IMR-90 (cell line): ENCODE measurements around the gene TENM4. TPM values are rescaled to one million over a fixed set of nuclear protein-coding genes. Genes with fewer than 3 reads are reported as not detected.

ENCODE experiments used
- ATAC-seq: fragments of 200-7000 bp; cut with Tn5 transposase; 2 replicates; pipeline ENCODE4 v1.9.1; 2020; ENCODE audit warnings: low read depth, mild to moderate bottlenecking, moderate library complexity
- BruUV-seq: library from RNA; stranded (reverse); fragments of 400-500 nt; replicated peaks from 2 replicates; lab custom pipeline; 2021; lab: Mats Ljungman, UMichigan
- CTCF ChIA-PET: fragments of 300-600 bp; formaldehyde crosslinking; extraction: SDS; loops from one replicate; lab custom pipeline; 2021; ENCODE audit warnings: antibody characterized with exemption; lab: Yijun Ruan, JAX
- POLR2A ChIA-PET: fragments of 300-600 bp; sonication (Branson Sonifier 250); formaldehyde crosslinking; loops from one replicate; lab custom pipeline; 2022; ENCODE audit warnings: antibody characterized with exemption; ENCODE audit not compliant: unreplicated experiment; lab: Charles Lee
- DNase-seq: peaks from one replicate; pipeline ENCODE4 v3.0.0; 2013
- H2AFZ ChIP-seq: replicated peaks from 2 replicates; pipeline ENCODE3; 2013; ENCODE audit warnings: low read length, mild to moderate bottlenecking; ENCODE audit not compliant: poor library complexity
- H2AK5ac ChIP-seq: 2 replicates; pipeline ENCODE4 v1.6.1; 2013; ENCODE audit warnings: low read depth, low read length, inconsistent platforms
- H2AK9ac ChIP-seq: replicated peaks from 2 replicates; pipeline ENCODE3; 2013; ENCODE audit warnings: mild to moderate bottlenecking, low read depth, low read length, moderate library complexity; ENCODE audit not compliant: poor library complexity
- H2BK120ac ChIP-seq: 2 replicates; pipeline ENCODE4 v1.6.1; 2013; ENCODE audit warnings: low read depth, low read length, inconsistent platforms
- H2BK15ac ChIP-seq: 3 replicates; pipeline ENCODE4 v1.6.1; 2013; ENCODE audit warnings: low read depth, low read length, inconsistent platforms
- H2BK20ac ChIP-seq: 2 replicates; pipeline ENCODE4 v1.6.1; 2013; ENCODE audit warnings: low read depth, mild to moderate bottlenecking, inconsistent platforms, low read length, moderate library complexity
- H2BK5ac ChIP-seq: 2 replicates; pipeline ENCODE4 v1.6.1; 2013; ENCODE audit warnings: mild to moderate bottlenecking, low read depth, low read length, inconsistent platforms; ENCODE audit not compliant: poor library complexity, severe bottlenecking
- H3K14ac ChIP-seq: replicated peaks from 2 replicates; pipeline ENCODE4 v1.6.1; 2013; ENCODE audit warnings: low read depth, low read length, inconsistent platforms
- H3K18ac ChIP-seq: 2 replicates; pipeline ENCODE4 v1.6.1; 2013; ENCODE audit warnings: low read depth, low read length, control low read depth
- H3K23ac ChIP-seq: 2 replicates; pipeline ENCODE4 v1.6.1; 2013; ENCODE audit warnings: low read depth, low read length, inconsistent platforms
- H3K27ac ChIP-seq: 2 replicates; pipeline ENCODE4 v1.5.1; 2013; ENCODE audit warnings: mild to moderate bottlenecking, control low read depth, low read length; ENCODE audit not compliant: insufficient read depth
- H3K27me3 ChIP-seq: 2 replicates; pipeline ENCODE4 v1.6.1; 2013; ENCODE audit warnings: low read length; ENCODE audit not compliant: control insufficient read depth, insufficient read depth
- H3K36me3 ChIP-seq: 2 replicates; pipeline ENCODE4 v1.6.1; 2013; ENCODE audit warnings: low read length, mixed read lengths; ENCODE audit not compliant: control insufficient read depth, insufficient read depth
- H3K4ac ChIP-seq: 2 replicates; pipeline ENCODE4 v1.6.1; 2013; ENCODE audit warnings: low read depth, low read length, inconsistent platforms
- H3K4me1 ChIP-seq: 2 replicates; pipeline ENCODE4 v1.6.1; 2013; ENCODE audit warnings: low read length, mixed read lengths; ENCODE audit not compliant: control insufficient read depth, insufficient read depth
- H3K4me2 ChIP-seq: 2 replicates; pipeline ENCODE4 v1.6.1; 2013; ENCODE audit warnings: low read depth, mild to moderate bottlenecking, control low read depth, low read length, moderate library complexity
- H3K4me3 ChIP-seq: 2 replicates; pipeline ENCODE4 v1.5.1; 2013; ENCODE audit warnings: low read depth, mild to moderate bottlenecking, control low read depth, low read length, moderate library complexity; ENCODE audit not compliant: insufficient read depth
- H3K56ac ChIP-seq: 2 replicates; pipeline ENCODE4 v1.6.1; 2013; ENCODE audit warnings: low read length, inconsistent platforms; ENCODE audit not compliant: insufficient read depth; ENCODE audit errors: extremely low read depth
- H3K79me1 ChIP-seq, 2 experiments: 2 replicates each; pipeline ENCODE4 v1.6.1; 2013; ENCODE audit warnings: low read length in 2 of 2, inconsistent platforms in 1 of 2, low read depth in 1 of 2
- H3K9ac ChIP-seq: 2 replicates; pipeline ENCODE4 v1.6.1; 2013; ENCODE audit warnings: low read depth, low read length, control low read depth
- H3K9me1 ChIP-seq: 2 replicates; pipeline ENCODE4 v1.6.1; 2013; ENCODE audit warnings: low read length, inconsistent platforms; ENCODE audit not compliant: insufficient read depth
- H3K9me3 ChIP-seq: 2 replicates; pipeline ENCODE4 v1.6.1; 2013; ENCODE audit warnings: low read length; ENCODE audit not compliant: control insufficient read depth, insufficient read depth
- H4K20me1 ChIP-seq: 2 replicates; pipeline ENCODE4 v1.6.1; 2013; ENCODE audit warnings: low read length, inconsistent platforms; ENCODE audit not compliant: insufficient read depth
- H4K5ac ChIP-seq: 2 replicates; pipeline ENCODE4 v1.6.1; 2013; ENCODE audit warnings: mild to moderate bottlenecking, low read depth, low read length, control low read depth
- H4K8ac ChIP-seq, 2 experiments: 2 replicates each; pipeline ENCODE4 v1.6.1; 2013; ENCODE audit warnings: low read depth in 2 of 2, low read length in 2 of 2, control low read depth in 1 of 2, inconsistent platforms in 1 of 2
- H4K91ac ChIP-seq: 2 replicates; pipeline ENCODE4 v1.6.1; 2013; ENCODE audit warnings: low read depth, low read length, inconsistent platforms; ENCODE audit not compliant: insufficient read depth
- BHLHE40 ChIP-seq: fragments of 150-350 bp; IDR thresholded peaks from 2 replicates; pipeline ENCODE4 v1.6.1; 2016; ENCODE audit warnings: mild to moderate bottlenecking, low read depth, low read length
- CHD1 ChIP-seq: IDR thresholded peaks from 2 replicates; pipeline ENCODE4 v1.6.1; 2012; ENCODE audit warnings: low read depth, low read length, improper control_type of control experiment
- MAFK ChIP-seq: IDR thresholded peaks from 2 replicates; pipeline ENCODE4 v1.6.1; 2012; ENCODE audit warnings: low read depth, low read length, improper control_type of control experiment
- MAZ ChIP-seq: IDR thresholded peaks from 2 replicates; pipeline ENCODE4 v1.6.1; 2012; ENCODE audit warnings: low read depth, mild to moderate bottlenecking, low read length, improper control_type of control experiment, moderate library complexity, borderline replicate concordance
- MXI1 ChIP-seq: IDR thresholded peaks from 2 replicates; pipeline ENCODE4 v1.6.1; 2012; ENCODE audit warnings: low read depth, mild to moderate bottlenecking, low read length, moderate library complexity, borderline replicate concordance
- NFE2L2 ChIP-seq: fragments of 150-350 bp; IDR thresholded peaks from 2 replicates; pipeline ENCODE4 v1.6.1; 2016; ENCODE audit warnings: low read depth, mild to moderate bottlenecking, low read length
- POLR2A ChIP-seq: IDR thresholded peaks from 2 replicates; pipeline ENCODE4 v1.6.1; 2012; ENCODE audit warnings: mild to moderate bottlenecking, low read depth, low read length
- RAD21 ChIP-seq: IDR thresholded peaks from 2 replicates; pipeline ENCODE4 v1.6.1; 2012; ENCODE audit warnings: low read length, improper control_type of control experiment
- RCOR1 ChIP-seq: IDR thresholded peaks from 2 replicates; pipeline ENCODE4 v1.6.1; 2012; ENCODE audit warnings: mild to moderate bottlenecking, low read length, improper control_type of control experiment; ENCODE audit not compliant: insufficient replicate concordance
- SMC3 ChIP-seq: fragments of 150-350 bp; IDR thresholded peaks from 2 replicates; pipeline ENCODE4 v1.6.1; 2016; ENCODE audit warnings: low read depth, mild to moderate bottlenecking, antibody characterized with exemption, low read length, moderate library complexity
- WGBS, 2 experiments: methylation state at CpG; one replicate each; pipeline versions ENCODE4 v1.1.5 to v1.1.7; 2013; ENCODE audit warnings: missing lambda C conversion rate in 2 of 2; ENCODE audit not compliant: insufficient read length in 1 of 2; ENCODE audit errors: extremely low coverage in 2 of 2; 5-methylcytosine and 5-hydroxymethylcytosine counted together
- dilution Hi-C: fragments of 300-500 bp; cut with HindIII; formaldehyde crosslinking; loops from one replicate; pipeline ENCODE4 v1.14.3; 2018; ENCODE audit warnings: low sequenced_read_pairs; ENCODE audit not compliant: unreplicated experiment
- in situ Hi-C: fragments of 300-500 bp; cut with MboI; formaldehyde crosslinking; loops from 3 replicates; pipeline ENCODE4 v1.14.3; 2019; ENCODE audit warnings: low sequenced_read_pairs, inconsistent platforms, mixed read lengths
- intact Hi-C: fragments of 100-400 bp; cut with micrococcal nuclease; formaldehyde crosslinking; loops from 2 replicates; pipeline ENCODE4 v1.10.0; 2022
- polyA plus RNA-seq, 3 experiments: library from polyadenylated mRNA; depleted of rRNA; stranded (reverse); fragments of >200 nt; gene quantifications; 2 replicates each; pipeline ENCODE4 v1.2.3, GENCODE V29; 2012; ENCODE audit warnings: low replicate concordance in 1 of 3
- total RNA-seq: library from RNA; depleted of rRNA; stranded (reverse); fragments of >200 nt; gene quantifications from 2 replicates; pipeline ENCODE4 v1.2.3, GENCODE V29; 2012
- TF ChIP-seq, protein P1 (sequence below): conservative IDR thresholded peaks from 2 replicates; pipeline ENCODE4 v1.5.1; 2012; ENCODE audit warnings: mild to moderate bottlenecking, low read depth, low read length, improper control_type of control experiment
- TF ChIP-seq, protein P2 (sequence below): fragments of 150-350 bp; IDR thresholded peaks from 2 replicates; pipeline ENCODE4 v1.6.1; 2017; ENCODE audit warnings: mild to moderate bottlenecking, antibody characterized with exemption, low read length, low read depth
- TF ChIP-seq, protein P3 (sequence below): fragments of 150-350 bp; IDR thresholded peaks from 2 replicates; pipeline ENCODE4 v1.6.1; 2016; ENCODE audit warnings: low read depth, mild to moderate bottlenecking, low read length, moderate library complexity, borderline replicate concordance

TENM4 gene
- total and polyA plus RNA-seq, 2 of the 4 experiments (the other 2 are of a cell fraction) = 7.4 to 9.0 TPM

DNA sequence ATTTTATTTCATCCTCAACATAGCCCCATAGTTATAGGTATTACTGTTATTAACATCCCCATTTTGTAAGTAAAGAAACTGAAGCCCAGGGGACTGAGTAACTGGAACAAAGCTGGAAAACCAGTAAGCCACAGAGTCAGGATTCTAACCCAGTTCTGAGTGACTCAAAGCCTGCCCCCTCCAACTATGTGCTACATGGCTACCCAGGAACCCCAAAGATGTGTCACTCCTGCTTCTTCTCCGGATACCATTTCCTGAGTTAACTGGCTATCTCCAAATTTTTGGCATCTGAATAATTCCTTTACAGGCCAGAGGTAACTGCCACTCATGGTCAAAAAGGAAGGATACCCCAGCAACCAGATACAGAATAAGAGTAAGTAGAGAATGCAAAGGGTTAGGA is 43.6 kb downstream of the TENM4 start:
- peak; percentile 55 for ATAC-seq
- no peak overlapping the region for H3K4me3 ChIP-seq
- in situ Hi-C loops (no loop called here), intact Hi-C loops (no loop called here), dilution Hi-C loops (no loop called here)
- peak; percentile 61 for DNase-seq
- peak overlapping the region; percentile 24 for H2BK5ac ChIP-seq
- no peak overlapping the region for H3K27ac ChIP-seq
- no peak overlapping the region for H2AK9ac ChIP-seq
- no peaks in the 10 kb centered on the region for H3K27me3 ChIP-seq
- H3K4ac ChIP-seq = peak overlapping the region; percentile 75; the same call in 1 of the 2 replicates
- H3K56ac ChIP-seq = no peak overlapping the region
- 0 out of 3 replicates have a peak overlapping the region, but pooled peaks have one; percentile 46 for H2BK15ac ChIP-seq
- no peak overlapping the region for H2AFZ ChIP-seq
- peaks cover 5% of the 10 kb centered on the region; the same call in 1 of the 2 replicates for H3K4me1 ChIP-seq
- H4K91ac ChIP-seq = no peak overlapping the region
- no peak overlapping the region for H4K5ac ChIP-seq
- H3K36me3 ChIP-seq = no peaks in the 10 kb centered on the region; the same call in 1 of the 2 replicates
- no peak overlapping the region for H2BK20ac ChIP-seq
- no peak overlapping the region for H3K9ac ChIP-seq
- no peaks in the 10 kb centered on the region for H4K20me1 ChIP-seq
- H2BK120ac ChIP-seq = peak overlapping the region; percentile 46; the same call in 1 of the 2 replicates
- H3K79me1 ChIP-seq = peaks cover 0 to 9% of the 10 kb centered on the region in 2 experiments; a peak in 2 of 4 replicates
- WGBS, 2 experiments = 0% methylated on average over 1 of the region's 1 CpG; no CpG with 5 or more reads in 1 of the 2 experiments
- TF ChIP-seq MAFK (no peak), POLR2A (no peak), CHD1 (no peak), BHLHE40 (no peak), RCOR1 (no peak), NFE2L2 (no peak), MXI1 (no peak), SMC3 (no peak), MAZ (no peak), RAD21 (no peak)
- TF ChIP-seq, protein P1, sequence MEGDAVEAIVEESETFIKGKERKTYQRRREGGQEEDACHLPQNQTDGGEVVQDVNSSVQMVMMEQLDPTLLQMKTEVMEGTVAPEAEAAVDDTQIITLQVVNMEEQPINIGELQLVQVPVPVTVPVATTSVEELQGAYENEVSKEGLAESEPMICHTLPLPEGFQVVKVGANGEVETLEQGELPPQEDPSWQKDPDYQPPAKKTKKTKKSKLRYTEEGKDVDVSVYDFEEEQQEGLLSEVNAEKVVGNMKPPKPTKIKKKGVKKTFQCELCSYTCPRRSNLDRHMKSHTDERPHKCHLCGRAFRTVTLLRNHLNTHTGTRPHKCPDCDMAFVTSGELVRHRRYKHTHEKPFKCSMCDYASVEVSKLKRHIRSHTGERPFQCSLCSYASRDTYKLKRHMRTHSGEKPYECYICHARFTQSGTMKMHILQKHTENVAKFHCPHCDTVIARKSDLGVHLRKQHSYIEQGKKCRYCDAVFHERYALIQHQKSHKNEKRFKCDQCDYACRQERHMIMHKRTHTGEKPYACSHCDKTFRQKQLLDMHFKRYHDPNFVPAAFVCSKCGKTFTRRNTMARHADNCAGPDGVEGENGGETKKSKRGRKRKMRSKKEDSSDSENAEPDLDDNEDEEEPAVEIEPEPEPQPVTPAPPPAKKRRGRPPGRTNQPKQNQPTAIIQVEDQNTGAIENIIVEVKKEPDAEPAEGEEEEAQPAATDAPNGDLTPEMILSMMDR = no peak
- TF ChIP-seq, protein P2, sequence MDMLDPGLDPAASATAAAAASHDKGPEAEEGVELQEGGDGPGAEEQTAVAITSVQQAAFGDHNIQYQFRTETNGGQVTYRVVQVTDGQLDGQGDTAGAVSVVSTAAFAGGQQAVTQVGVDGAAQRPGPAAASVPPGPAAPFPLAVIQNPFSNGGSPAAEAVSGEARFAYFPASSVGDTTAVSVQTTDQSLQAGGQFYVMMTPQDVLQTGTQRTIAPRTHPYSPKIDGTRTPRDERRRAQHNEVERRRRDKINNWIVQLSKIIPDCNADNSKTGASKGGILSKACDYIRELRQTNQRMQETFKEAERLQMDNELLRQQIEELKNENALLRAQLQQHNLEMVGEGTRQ = no peak
- TF ChIP-seq, protein P3, sequence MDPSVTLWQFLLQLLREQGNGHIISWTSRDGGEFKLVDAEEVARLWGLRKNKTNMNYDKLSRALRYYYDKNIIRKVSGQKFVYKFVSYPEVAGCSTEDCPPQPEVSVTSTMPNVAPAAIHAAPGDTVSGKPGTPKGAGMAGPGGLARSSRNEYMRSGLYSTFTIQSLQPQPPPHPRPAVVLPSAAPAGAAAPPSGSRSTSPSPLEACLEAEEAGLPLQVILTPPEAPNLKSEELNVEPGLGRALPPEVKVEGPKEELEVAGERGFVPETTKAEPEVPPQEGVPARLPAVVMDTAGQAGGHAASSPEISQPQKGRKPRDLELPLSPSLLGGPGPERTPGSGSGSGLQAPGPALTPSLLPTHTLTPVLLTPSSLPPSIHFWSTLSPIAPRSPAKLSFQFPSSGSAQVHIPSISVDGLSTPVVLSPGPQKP = no peak
- H3K14ac ChIP-seq = peak overlapping the region; percentile 60
- H3K9me3 ChIP-seq = no peaks in the 10 kb centered on the region
- ChIA-PET POLR2A (no interaction called here), CTCF (no interaction called here)
- H3K4me2 ChIP-seq = no peak overlapping the region
- H3K23ac ChIP-seq = peak overlapping the region; percentile 64; the same call in 1 of the 2 replicates
- no peak overlapping the region for H2AK5ac ChIP-seq
- 0 out of 2 replicates have a peak, but pooled peaks cover 7% of the 10 kb centered on the region for H3K9me1 ChIP-seq
- BruUV-seq = no TSS peak
- H3K18ac ChIP-seq = no peak overlapping the region
- 0 out of 4 replicates have a peak overlapping the region, but pooled peaks of 1 of the 2 experiments have one; percentile 40 for H4K8ac ChIP-seq
